ENCODE results near the gene CACNA1I. TPM values are rescaled to one million over a fixed set of nuclear protein-coding genes. Genes with fewer than 3 reads are reported as not detected.

Gene CACNA1I
- total and polyA plus RNA-seq, 2 of the 8 experiments (the other 6 are each of a cell fraction or from before 2014, with no cell fraction given), result 0.77 to 1.2 TPM

DNA sequence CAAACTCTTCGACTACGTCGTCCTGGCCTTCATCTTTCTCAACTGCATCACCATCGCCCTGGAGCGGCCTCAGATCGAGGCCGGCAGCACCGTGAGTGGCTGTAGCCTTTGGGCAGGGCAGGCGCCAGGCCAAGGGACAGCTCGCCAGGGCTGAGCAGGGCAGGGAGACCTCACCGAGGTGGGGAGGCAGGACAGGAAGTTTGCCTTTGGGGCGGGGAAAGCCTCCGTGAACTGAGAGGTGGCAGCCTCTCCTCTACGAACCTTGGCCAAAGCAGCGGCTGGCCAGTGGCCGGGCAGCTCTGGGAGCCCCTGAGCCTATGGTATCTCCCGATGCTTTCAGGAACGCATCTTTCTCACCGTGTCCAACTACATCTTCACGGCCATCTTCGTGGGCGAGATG lies 93.2 kb downstream of the CACNA1I start:
- H2BK12ac ChIP-seq (ENCODE audit: low read depth, low read length), result peak overlapping the region; percentile 68; the same call in 1 of the 2 replicates
- H3K18ac ChIP-seq (ENCODE audit: extremely low read depth, low read length), result peak overlapping the region; percentile 32
- no peak overlapping the region for H4K8ac ChIP-seq (ENCODE audit: extremely low read depth, insufficient read depth, low read length)
- peak overlapping the region in 3 of 4 experiments; percentile 23 to 55 (median 25); a peak in 5 of 8 replicates for H3K4me3 ChIP-seq (ENCODE audit: extremely low read depth in 1 of 4, insufficient read depth in 2 of 4, low read depth in 3 of 4, low read length in 4 of 4)
- H3K56ac ChIP-seq (replicated peaks; ENCODE audit: insufficient read length, low read depth, low read length), result no peak overlapping the region
- peaks cover 0 to 4% of the 10 kb centered on the region in 2 experiments for H4K20me1 ChIP-seq (replicated peaks in 1 of 2; ENCODE audit: control insufficient read depth in 1 of 2, insufficient read depth in 2 of 2, low read length in 2 of 2)
- H3K23me2 ChIP-seq (ENCODE audit: low read depth, low read length), result peaks cover 11% of the 10 kb centered on the region; the same call in 1 of the 2 replicates
- H2AFZ ChIP-seq (ENCODE audit: low read length), result no peak overlapping the region
- H3K9me3 ChIP-seq (ENCODE audit: insufficient read depth in 2 of 2, low read depth in 1 of 2, low read length in 1 of 2), result no peaks in the 10 kb centered on the region
- no peak overlapping the region for H4K5ac ChIP-seq (ENCODE audit: insufficient read length, low read depth, low read length)
- H4K91ac ChIP-seq (replicated peaks; ENCODE audit: insufficient read length, low read length), result peak overlapping the region; percentile 57
- peaks cover 8 to 29% (median 23%) of the 10 kb centered on the region in 4 experiments for H3K27me3 ChIP-seq (replicated peaks in 1 of 4; ENCODE audit: control insufficient read depth in 3 of 4, extremely low read depth in 1 of 4, insufficient read depth in 3 of 4, low read length in 3 of 4)
- peaks cover 0 to 34% (median 25%) of the 10 kb centered on the region in 4 experiments; a peak in 6 of 7 replicates for H3K4me1 ChIP-seq (replicated peaks in 1 of 4; ENCODE audit: control insufficient read depth in 3 of 4, insufficient read depth in 4 of 4, low read length in 3 of 4)
- peak overlapping the region; percentile 69 to 70 for H3K4me2 ChIP-seq (ENCODE audit: insufficient read depth in 1 of 2, low read depth in 2 of 2, low read length in 2 of 2)
- DNase-seq (ENCODE audit: low read depth in 1 of 2, low spot score in 2 of 2) (no peak), FAIRE-seq (no peak)
- no peak overlapping the region for H3K27ac ChIP-seq (ENCODE audit: low read depth, low read length)
- H2BK15ac ChIP-seq (ENCODE audit: low read length), result no peak overlapping the region
- no peak overlapping the region for H3K4ac ChIP-seq (replicated peaks; ENCODE audit: insufficient read length, low read depth, low read length)
- no peaks in the 10 kb centered on the region for H3K79me2 ChIP-seq (ENCODE audit: control insufficient read depth in 1 of 2, insufficient read depth in 2 of 2, low read length in 2 of 2)
- POLR2A ChIA-PET (ENCODE audit: partially characterized antibody), result interaction anchor here (1.3 kb wide), 1 partner anchor 47 kb away, joined by 3 read pairs; no protein-coding TSS in a partner anchor
- peak overlapping the region; percentile 52; the same call in 1 of the 2 replicates for H2BK5ac ChIP-seq (ENCODE audit: low read depth, low read length)
- CTCF ChIA-PET (ENCODE audit: partially characterized antibody), result interaction anchor here (0.6 to 0.9 kb wide), 2 partner anchors 69 to 373 kb away, joined by 3 read pairs; no protein-coding TSS in a partner anchor
- H3K23ac ChIP-seq (ENCODE audit: insufficient read length), result no peak overlapping the region
- no peak overlapping the region for H2BK120ac ChIP-seq (replicated peaks; ENCODE audit: low read depth, low read length)
- H3K36me3 ChIP-seq (ENCODE audit: control insufficient read depth in 2 of 4, insufficient read depth in 4 of 4, low read length in 3 of 4), result no peaks in the 10 kb centered on the region
- no peak overlapping the region for H3K14ac ChIP-seq (ENCODE audit: insufficient read length)
- no peaks in the 10 kb centered on the region for H3K79me1 ChIP-seq (ENCODE audit: low read depth, low read length)
- WGBS, 2 experiments (ENCODE audit: extremely low coverage in 1 of 2, insufficient coverage in 1 of 2, insufficient read length in 1 of 2, insufficient replicate concordance in 2 of 2, low coverage in 1 of 2, low lambda C conversion rate in 2 of 2, missing lambda C conversion rate in 1 of 2), result 76% methylated on average over 21 of the region's 22 CpGs; no CpG with 5 or more reads in 1 of the 2 experiments
- H3K9ac ChIP-seq (replicated peaks in 1 of 4; ENCODE audit: extremely low read depth in 1 of 4, low read depth in 3 of 4, low read length in 3 of 4), result no peak overlapping the region
- no peak overlapping the region for H2BK20ac ChIP-seq (ENCODE audit: low read length)
- H2AK5ac ChIP-seq (ENCODE audit: low read depth, low read length), result no peak overlapping the region
- no peak for TF ChIP-seq ZNF274 (IDR thresholded peaks at IDR 0.05; ENCODE audit: borderline replicate concordance, extremely low read depth, low read length)
- no peak for TF ChIP-seq KDM4A (IDR thresholded peaks at IDR 0.05; ENCODE audit: low read depth, low read length, severe bottlenecking)
- TF ChIP-seq EZH2 (IDR thresholded peaks at IDR 0.05; ENCODE audit: low read depth, low read length, severe bottlenecking), result no peak
- TF ChIP-seq RFX5 (IDR thresholded peaks at IDR 0.05; ENCODE audit: borderline replicate concordance, low read depth, low read length), result no peak
- TF ChIP-seq NRF1 (IDR thresholded peaks at IDR 0.05; ENCODE audit: low read depth, low read length), result no peak
- TF ChIP-seq TAF1 (IDR thresholded peaks at IDR 0.05; ENCODE audit: low read depth, low read length), result no peak
- no peak for TF ChIP-seq SUZ12 (IDR thresholded peaks at IDR 0.05; ENCODE audit: low read length)
- TF ChIP-seq CTBP2 (IDR thresholded peaks at IDR 0.05; ENCODE audit: borderline replicate concordance, insufficient read depth, insufficient read length, low read length), result no peak
- no peak for TF ChIP-seq POLR2AphosphoS5 (IDR thresholded peaks at IDR 0.05; ENCODE audit: low read depth, low read length)
- no peak for TF ChIP-seq POLR2A (IDR thresholded peaks at IDR 0.05; ENCODE audit: control extremely low read depth in 1 of 2, low read depth in 2 of 2, low read length in 2 of 2)
- no peak for TF ChIP-seq GABPA (IDR thresholded peaks at IDR 0.05; ENCODE audit: borderline replicate concordance, insufficient read depth, low read length)
- no peak for TF ChIP-seq RNF2 (IDR thresholded peaks at IDR 0.05; ENCODE audit: borderline replicate concordance, low read depth, low read length, missing control alignments, poor library complexity, severe bottlenecking)
- TF ChIP-seq TEAD4 (IDR thresholded peaks at IDR 0.05; ENCODE audit: low read depth, low read length), result no peak
- TF ChIP-seq CEBPB (IDR thresholded peaks at IDR 0.05; ENCODE audit: low read depth, low read length), result no peak
